Activated CD8-positive, alpha-beta memory T cell treated with anti-CD3 and anti-CD28 coated beads, Interleukin-2, amount 50 U/mL, for 4 hours (primary cell): ENCODE data around the gene CETN3.

Source experiments
- DNase-seq: peaks from one replicate; pipeline ENCODE4 v3.0.0-alpha.2; 2020

CETN3 gene

GRCh38 chr5:90409318-90410177 is at the start of gene CETN3:
Gene CETN3, minus strand, starts transcription at chr5:90409756. Its CDS starts 95 bp downstream, at chr5:90409661.
- peak; percentile 83 for DNase-seq

- no peak for DNase-seq
Observed at GRCh38 chr5:90446961-90447360, 37.4 kb upstream of the CETN3 start.

- DNase-seq, result no peak
Observed at GRCh38 chr5:90440644-90441043, 31.1 kb upstream of the CETN3 start.

GRCh38 chr5:90438100-90438499 is 28.5 kb upstream of the CETN3 start:
- no peak for DNase-seq

- DNase-seq, result no peak
Observed at GRCh38 chr5:90437663-90438062, 28.1 kb upstream of the CETN3 start.

GRCh38 chr5:90434116-90434714 is 24.7 kb upstream of the CETN3 start:
- DNase-seq, result peak; percentile 53

- no peak for DNase-seq
Observed at GRCh38 chr5:90424245-90424644, 14.7 kb upstream of the CETN3 start.

GRCh38 chr5:90421136-90421535 is 11.6 kb upstream of the CETN3 start:
- no peak for DNase-seq

- DNase-seq, result no peak
Observed at GRCh38 chr5:90418214-90418613, 8.7 kb upstream of the CETN3 start.

- DNase-seq, result no peak
Observed at GRCh38 chr5:90410178-90410762, 714 bp upstream of the CETN3 start.

GRCh38 chr5:90408571-90409317 is 812 bp downstream of the CETN3 start:
- no peak for DNase-seq

GRCh38 chr5:90406466-90406865 is 3.1 kb downstream of the CETN3 start:
- no peak for DNase-seq

GRCh38 chr5:90402521-90403255 is 6.9 kb downstream of the CETN3 start:
- DNase-seq, result no peak

GRCh38 chr5:90399251-90399650 is 10.3 kb downstream of the CETN3 start:
- no peak for DNase-seq

GRCh38 chr5:90398726-90399125 is 10.8 kb downstream of the CETN3 start:
- DNase-seq, result no peak

- no peak for DNase-seq
Observed at GRCh38 chr5:90395005-90395404, 14.6 kb downstream of the CETN3 start.

- no peak for DNase-seq
Observed at GRCh38 chr5:90390928-90391327, 18.6 kb downstream of the CETN3 start.

- DNase-seq, result no peak
Observed at GRCh38 chr5:90390326-90390725, 19.2 kb downstream of the CETN3 start.

- DNase-seq, result no peak
Observed at GRCh38 chr5:90387508-90387907, 22.0 kb downstream of the CETN3 start.

- DNase-seq, result no peak
Observed at GRCh38 chr5:90386099-90386710, 23.4 kb downstream of the CETN3 start.

- DNase-seq, result no peak
Observed at GRCh38 chr5:90384389-90384788, 25.2 kb downstream of the CETN3 start.

- no peak for DNase-seq
Observed at GRCh38 chr5:90383903-90384302, 25.7 kb downstream of the CETN3 start.
